HFFc6 (cell line): ENCODE results near the gene CELA3B. TPM values are rescaled to one million over a fixed set of nuclear protein-coding genes. Genes with fewer than 3 reads are reported as not detected.

Source experiments
- DNase-seq: peaks from one replicate; pipeline ENCODE4 v3.0.0-alpha.2; 2018
- H3K27ac Mint-ChIP-seq: 2 replicates; pipeline ENCODE4 v1.8.0; 2020; ENCODE audit warnings: mild to moderate bottlenecking, mixed read lengths
- H3K27me3 Mint-ChIP-seq: 2 replicates; pipeline ENCODE4 v1.8.0; 2021; ENCODE audit warnings: mild to moderate bottlenecking, moderate library complexity, mixed read lengths; ENCODE audit not compliant: insufficient read depth
- H3K36me3 Mint-ChIP-seq: 2 replicates; pipeline ENCODE4 v1.8.0; 2021; ENCODE audit warnings: low read depth, mixed read lengths
- H3K4me1 Mint-ChIP-seq: 2 replicates; pipeline ENCODE4 v1.8.0; 2020; ENCODE audit warnings: low read depth, mixed read lengths
- H3K4me3 Mint-ChIP-seq: 2 replicates; pipeline ENCODE4 v1.8.0; 2020; ENCODE audit warnings: mild to moderate bottlenecking, moderate library complexity, mixed read lengths
- H3K9me3 Mint-ChIP-seq: 2 replicates; pipeline ENCODE4 v1.8.0; 2020; ENCODE audit warnings: mild to moderate bottlenecking, mixed read lengths
- total RNA-seq, 6 experiments: library from RNA; stranded (reverse); fragmentation: NEBNext Ultra II Directional; extraction: Animal tissue kit (Norgen Biotek cat#: 25700); gene quantifications; 2 replicates in 1 of 6; 3 replicates in 5 of 6; pipeline ENCODE4 v1.2.3, GENCODE V29; 2021
- TF ChIP-seq, protein P1 (sequence below): fragments of 200-600 bp; sonication (generic); IDR thresholded peaks from 2 replicates; pipeline ENCODE4 v1.5.0; 2021; ENCODE audit warnings: antibody characterized with exemption, mild to moderate bottlenecking

CELA3B gene
- total RNA-seq, 6 experiments from 2014 or later, result not detected

DNA sequence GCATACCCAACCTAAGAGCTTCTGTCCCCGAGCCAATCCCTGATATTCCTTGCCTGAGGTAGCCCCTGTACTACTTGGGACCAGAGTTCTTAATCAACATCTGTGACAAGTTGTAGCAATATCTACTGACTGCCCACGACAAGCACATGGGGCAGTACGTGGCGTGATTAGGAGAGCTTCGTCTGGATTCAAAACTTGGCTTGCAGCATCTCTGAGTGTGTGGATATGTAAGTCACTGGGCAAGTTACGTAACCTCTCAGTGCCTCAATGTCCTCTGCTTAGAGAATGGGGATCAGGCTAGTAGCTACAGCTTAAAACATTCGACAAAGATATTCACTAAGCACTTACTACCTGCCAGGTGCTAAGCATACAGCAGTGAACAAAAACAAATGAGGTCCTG is 44.7 kb upstream of the CELA3B start:
- DNase-seq, result peak; percentile 82
- Mint-ChIP-seq H3K36me3 (peaks cover 32% of the 10 kb centered on the region), H3K27ac (peak overlapping the region; percentile 93), H3K4me1 (peaks cover 74% of the 10 kb centered on the region), H3K4me3 (peak overlapping the region; percentile 94), H3K27me3 (peaks cover 3% of the 10 kb centered on the region), H3K9me3 (no peaks in the 10 kb centered on the region)
- TF ChIP-seq, protein P1, sequence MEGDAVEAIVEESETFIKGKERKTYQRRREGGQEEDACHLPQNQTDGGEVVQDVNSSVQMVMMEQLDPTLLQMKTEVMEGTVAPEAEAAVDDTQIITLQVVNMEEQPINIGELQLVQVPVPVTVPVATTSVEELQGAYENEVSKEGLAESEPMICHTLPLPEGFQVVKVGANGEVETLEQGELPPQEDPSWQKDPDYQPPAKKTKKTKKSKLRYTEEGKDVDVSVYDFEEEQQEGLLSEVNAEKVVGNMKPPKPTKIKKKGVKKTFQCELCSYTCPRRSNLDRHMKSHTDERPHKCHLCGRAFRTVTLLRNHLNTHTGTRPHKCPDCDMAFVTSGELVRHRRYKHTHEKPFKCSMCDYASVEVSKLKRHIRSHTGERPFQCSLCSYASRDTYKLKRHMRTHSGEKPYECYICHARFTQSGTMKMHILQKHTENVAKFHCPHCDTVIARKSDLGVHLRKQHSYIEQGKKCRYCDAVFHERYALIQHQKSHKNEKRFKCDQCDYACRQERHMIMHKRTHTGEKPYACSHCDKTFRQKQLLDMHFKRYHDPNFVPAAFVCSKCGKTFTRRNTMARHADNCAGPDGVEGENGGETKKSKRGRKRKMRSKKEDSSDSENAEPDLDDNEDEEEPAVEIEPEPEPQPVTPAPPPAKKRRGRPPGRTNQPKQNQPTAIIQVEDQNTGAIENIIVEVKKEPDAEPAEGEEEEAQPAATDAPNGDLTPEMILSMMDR, result no peak

DNA sequence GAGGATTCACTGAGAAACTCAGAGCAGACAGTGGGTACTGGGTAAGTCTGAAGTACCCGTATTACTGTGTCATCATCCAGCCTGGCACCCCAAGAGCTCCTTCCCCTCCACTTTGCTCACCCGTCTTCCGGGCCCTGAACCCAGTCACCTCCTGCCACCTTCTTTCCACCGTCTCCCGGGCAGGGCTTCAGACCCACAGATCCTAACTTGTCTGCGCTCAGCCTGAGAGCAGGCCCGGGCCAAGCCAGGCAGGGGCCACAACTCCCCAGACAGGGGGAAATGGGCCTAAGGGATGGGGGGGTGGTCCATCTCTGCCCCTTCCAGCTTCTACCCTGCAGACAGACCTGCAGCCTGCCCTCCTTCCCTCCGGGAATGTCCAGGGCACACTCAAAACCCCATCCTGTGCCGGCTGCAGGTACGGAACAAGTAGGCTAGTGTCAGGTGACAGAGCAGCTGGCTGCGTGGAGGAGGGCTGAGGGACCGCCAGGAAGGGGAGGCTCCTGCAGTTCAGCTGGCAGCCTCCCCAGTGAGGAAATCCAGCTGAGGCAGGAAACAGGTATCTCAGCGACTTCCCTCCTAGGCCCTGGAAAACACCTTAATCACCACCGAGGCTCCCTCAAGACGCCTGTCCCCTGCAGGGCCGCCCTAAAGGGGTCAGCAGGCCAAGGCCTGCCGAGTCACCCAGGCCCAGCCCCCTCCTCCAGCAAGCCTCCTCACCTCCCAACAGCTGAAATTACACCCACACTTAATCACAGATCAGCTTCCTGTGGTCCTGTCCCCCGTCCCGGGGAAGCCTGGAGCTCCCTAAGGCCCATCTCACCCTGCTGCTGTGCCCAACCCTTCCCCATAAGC is 43.2 kb upstream of the CELA3B start:
- H3K36me3 Mint-ChIP-seq, result peaks cover 32% of the 10 kb centered on the region
- no peaks in the 10 kb centered on the region for H3K9me3 Mint-ChIP-seq
- H3K27me3 Mint-ChIP-seq, result peaks cover 3% of the 10 kb centered on the region
- peaks cover 75% of the 10 kb centered on the region for H3K4me1 Mint-ChIP-seq
- TF ChIP-seq, protein P1, result no peak
- no peak for DNase-seq
- peak overlapping the region; percentile 93 for H3K27ac Mint-ChIP-seq
- peak overlapping the region; percentile 94 for H3K4me3 Mint-ChIP-seq

DNA sequence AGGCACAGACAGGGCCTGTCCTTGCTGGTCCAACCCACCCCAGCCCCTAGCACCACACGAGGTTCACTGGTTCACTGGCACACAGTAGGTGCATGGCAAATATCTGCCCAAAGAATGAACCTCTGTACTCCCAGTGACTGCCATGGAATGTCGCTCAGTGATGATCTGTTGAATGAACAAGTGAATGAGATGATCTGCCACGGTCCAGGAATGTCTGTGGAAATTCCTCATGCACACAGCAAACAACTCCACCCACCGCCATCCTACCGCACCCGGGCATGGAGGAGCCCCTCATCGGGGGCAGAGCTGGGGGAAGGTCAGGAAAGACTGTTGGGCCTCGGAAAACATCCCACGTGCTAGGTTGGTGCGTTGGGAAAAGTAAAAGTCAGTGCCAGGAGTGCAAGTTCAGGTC is 41.4 kb upstream of the CELA3B start:
- Mint-ChIP-seq H3K27ac (peak overlapping the region; percentile 93), H3K9me3 (no peaks in the 10 kb centered on the region), H3K4me1 (peaks cover 81% of the 10 kb centered on the region), H3K36me3 (peaks cover 21% of the 10 kb centered on the region), H3K27me3 (no peaks in the 10 kb centered on the region; the same call in none of the 2 replicates), H3K4me3 (peak overlapping the region; percentile 94)
- TF ChIP-seq, protein P1, result no peak
- peak; percentile 53 for DNase-seq

DNA sequence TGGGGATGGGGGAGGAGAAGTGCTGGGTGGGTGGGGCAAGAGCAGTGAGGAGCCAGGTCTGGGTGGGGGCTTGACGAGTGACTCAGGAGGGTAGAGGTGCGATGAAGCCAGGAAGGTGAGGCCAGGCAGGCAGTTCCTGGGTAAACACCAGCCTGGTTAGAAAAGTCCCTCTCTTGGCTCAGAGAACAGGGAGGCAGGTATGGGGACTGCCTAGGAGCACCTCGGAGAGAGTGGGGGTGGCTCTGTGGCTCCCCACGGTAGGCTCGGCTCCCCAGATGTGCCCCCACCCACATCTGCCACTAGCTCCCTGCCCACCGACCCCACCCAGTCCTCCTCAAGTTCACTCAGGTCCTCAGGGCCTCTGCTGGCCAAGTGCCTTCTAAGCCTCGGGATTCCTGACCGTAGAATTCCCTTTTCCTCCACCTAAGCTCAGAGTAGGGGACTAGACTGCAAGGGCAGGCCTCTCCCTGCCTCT is 40.9 kb upstream of the CELA3B start:
- H3K27me3 Mint-ChIP-seq, result no peaks in the 10 kb centered on the region; the same call in none of the 2 replicates
- peaks cover 80% of the 10 kb centered on the region for H3K4me1 Mint-ChIP-seq
- H3K4me3 Mint-ChIP-seq, result peak overlapping the region; percentile 94
- TF ChIP-seq, protein P1, result no peak
- peak overlapping the region; percentile 93 for H3K27ac Mint-ChIP-seq
- peaks cover 16% of the 10 kb centered on the region for H3K36me3 Mint-ChIP-seq
- H3K9me3 Mint-ChIP-seq, result no peaks in the 10 kb centered on the region
- no peak for DNase-seq

DNA sequence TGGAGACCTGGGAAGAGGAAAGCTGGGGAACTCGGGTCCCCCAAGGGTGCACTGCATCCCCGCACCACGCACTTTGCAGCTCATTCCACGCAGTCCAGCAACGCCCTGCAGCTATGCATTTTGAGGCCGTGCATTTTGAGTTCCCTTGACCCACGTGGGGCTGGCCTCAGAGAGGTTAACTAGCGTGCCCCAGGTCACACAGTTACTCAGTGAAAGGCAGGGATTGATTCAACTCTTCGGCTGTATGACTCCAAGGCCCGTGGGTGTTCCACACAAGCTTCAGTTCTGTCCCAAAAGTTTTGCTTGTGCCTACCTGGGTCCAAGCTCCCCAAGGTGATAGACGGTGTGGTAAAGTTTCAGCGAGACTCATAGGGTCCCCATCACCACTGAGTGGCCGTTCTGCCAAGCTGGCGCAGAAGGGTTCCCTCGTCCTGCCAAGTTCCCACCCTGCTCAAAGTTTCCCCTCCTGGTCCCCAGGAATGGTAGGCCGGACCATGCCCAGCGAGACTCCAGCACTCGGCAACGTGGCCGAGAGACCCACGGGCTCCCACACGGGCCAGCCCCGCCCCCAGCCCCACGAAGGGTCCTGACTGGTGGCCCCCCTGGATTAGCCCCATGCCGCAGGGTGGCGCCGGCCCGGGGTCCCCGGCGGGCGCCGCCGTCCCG is 40.3 kb upstream of the CELA3B start:
- Mint-ChIP-seq H3K9me3 (no peaks in the 10 kb centered on the region), H3K27ac (peak overlapping the region; percentile 93), H3K4me3 (peak overlapping the region; percentile 94), H3K4me1 (peaks cover 79% of the 10 kb centered on the region), H3K27me3 (no peaks in the 10 kb centered on the region; the same call in none of the 2 replicates), H3K36me3 (peaks cover 16% of the 10 kb centered on the region)
- no peak for DNase-seq
- TF ChIP-seq, protein P1, result no peak
